GM19463 (cell line): Measurements from ENCODE around the gene KBTBD12.
A peak's percentile ranks its signal among the peaks of the same experiment; 100 is the strongest.

ENCODE experiments used
- ATAC-seq: cut with Tn5 transposase; IDR thresholded peaks from one replicate; pipeline ENCODE4 v1.9.1; 2021; ENCODE audit warnings: mild to moderate bottlenecking, moderate library complexity; ENCODE audit not compliant: unreplicated experiment

The KBTBD12 gene

DNA sequence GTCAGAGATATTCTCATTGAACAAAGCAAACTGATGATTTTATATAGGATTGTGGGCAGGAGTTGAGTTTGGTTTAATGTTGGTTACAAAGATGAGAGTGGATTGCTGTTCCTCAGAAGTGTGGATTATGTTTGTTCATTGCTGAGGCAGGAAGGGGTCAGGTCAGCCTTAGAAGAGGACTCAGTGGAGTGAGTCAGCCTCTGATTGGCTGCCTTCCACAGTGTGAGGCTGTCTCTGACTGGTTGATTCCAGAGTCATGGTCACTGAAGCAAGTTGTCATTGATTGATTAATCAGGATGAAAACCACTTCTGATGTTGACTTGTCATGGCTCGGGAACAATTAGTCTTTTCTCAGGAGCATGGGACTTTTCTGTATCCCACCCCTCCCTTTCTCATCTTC, 36.2 kb downstream of the KBTBD12 start:
- ATAC-seq = no peak

DNA sequence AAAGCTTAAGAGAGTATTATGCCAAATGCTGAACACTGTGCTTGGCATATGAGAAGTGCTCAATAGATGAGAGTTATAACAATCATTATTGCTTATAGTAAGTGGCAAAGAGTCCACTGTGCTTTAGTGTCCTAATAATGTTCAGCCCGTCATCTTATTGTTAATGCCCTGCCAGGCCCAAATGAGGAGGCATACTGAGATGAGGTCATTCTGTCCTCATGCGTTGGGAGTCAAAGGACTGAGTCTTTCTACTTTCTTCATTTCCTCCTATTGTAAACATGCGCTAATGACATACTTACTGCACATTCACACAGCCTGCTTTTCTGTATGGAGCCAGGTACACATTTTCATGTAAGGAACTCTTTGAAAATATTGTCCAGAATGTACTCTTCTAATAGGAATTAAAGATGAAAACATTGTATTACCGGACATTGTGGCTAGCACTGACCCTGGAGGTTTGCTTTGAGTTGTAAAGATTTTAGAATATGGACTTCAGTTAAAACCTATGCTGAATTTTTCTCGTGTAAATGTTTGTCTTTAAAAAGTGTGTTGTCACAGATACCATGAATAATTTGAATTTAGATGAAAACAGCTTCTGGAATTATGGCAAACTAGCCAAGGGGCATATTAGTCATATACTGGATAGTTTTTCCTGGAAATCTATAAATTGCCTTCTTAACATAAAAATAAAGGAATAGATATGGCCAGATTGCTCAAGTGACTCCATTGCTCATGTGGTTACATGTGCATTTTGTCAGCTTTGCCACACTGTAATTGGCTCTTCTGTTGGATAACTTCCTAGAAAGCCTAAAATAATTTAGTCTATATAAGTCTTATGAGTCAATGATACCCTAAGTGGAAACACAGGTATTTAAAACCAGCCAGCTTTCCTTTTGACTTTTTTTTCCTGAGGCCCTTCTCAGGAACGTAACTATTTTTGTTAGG, 38.3 kb downstream of the KBTBD12 start:
- no peak for ATAC-seq

DNA sequence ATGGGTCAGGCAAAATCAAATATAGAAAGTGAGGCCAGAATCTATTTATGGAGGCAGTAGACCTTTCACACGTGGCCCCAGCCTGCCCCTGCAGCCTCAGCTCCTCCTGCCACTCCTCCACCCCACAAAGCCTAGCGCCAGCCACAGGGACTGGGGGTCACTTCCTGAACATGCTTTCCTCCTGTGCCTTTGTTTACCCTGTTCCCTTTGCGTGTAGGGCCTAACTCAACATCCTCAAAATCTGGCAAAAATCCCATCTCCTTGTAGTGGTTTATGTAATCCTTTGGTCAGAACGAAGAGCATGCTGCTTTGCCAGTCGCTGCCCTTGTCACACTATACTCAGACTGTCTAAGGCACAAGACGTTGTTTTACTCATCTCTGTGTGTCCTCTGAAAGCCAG, 39.6 kb downstream of the KBTBD12 start:
- ATAC-seq = no peak

DNA sequence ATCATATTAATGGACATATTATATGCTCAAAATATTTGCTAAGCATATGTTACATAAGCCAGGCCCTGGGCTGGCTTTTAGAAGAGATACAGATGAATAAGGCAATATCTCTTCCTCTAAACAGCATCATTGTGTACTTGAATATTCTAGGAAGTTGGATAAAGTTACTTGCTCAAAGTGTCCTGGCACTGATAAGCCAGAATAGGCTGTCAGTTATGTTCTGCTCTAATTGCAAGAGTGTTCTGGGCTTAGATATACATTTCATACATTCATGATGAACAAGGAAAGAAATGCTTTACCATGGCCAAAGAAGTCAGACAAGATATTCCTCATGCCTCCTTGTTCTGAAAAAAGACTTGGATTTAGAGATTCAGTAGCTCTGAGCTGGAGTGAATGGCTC, 40.7 kb downstream of the KBTBD12 start:
- no peak for ATAC-seq

DNA sequence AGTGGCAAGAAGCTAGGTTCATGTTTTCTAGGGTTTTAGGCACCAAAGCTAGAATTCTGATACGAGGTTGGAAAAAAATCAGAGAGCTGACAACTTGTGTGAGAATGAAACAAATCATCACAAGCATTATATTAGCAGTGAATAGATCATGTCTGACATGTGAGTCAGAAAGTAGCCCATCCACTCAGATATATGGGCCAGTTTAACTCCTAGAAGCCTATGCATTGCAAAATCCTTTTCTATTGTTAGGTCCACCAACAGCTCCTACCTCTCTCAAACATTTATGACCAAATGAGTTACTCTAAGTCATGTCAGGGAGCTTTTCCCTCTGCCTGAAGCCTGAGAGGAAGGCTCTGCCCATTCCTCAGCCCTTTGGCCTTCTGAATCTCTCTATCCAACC, 44.0 kb downstream of the KBTBD12 start:
- ATAC-seq = no peak

DNA sequence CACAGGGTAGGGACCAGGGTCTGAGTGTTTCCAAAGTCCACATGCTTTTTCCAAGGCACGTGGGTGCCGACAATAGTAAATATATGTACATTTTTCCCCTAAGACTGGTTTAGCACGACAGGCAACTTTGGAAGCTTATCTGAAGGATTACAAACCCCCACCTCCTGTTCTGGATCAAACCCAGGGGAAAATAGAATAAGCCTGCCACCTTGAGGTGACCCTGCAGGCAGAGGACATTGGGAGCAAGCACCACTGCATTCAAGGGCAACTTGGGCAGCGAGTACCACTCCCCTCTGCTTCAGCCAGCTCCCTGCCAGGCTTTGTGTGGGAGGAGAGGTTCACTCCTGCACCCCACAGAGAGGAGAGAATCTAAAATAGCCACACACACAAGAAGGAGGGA, 44.8 kb downstream of the KBTBD12 start:
- no peak for ATAC-seq

DNA sequence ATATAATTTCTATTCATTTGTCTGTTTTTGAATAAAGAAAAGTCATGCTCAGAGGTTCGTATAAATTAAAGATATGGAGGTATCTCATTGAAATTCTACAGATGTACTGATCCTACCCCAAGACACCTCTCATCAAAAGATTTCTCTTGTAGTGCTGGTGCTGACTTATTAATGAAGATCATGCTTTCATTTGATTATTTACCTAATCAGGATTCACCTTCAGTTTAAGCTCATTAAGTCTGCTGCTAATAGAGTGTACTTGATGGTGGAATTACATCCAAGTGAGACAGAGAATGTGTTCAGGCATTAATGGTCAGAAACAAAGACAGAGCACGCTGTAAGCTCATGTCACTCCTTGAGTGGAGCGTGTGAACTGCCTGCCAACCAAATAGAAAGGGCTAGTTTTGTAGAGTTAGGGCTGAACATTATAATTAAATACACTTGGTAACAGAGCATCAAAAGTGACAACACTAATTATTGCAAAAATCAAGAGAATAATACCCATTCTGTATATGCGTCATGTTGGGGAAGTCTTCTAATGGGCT, 45.5 kb downstream of the KBTBD12 start:
- ATAC-seq = no peak

DNA sequence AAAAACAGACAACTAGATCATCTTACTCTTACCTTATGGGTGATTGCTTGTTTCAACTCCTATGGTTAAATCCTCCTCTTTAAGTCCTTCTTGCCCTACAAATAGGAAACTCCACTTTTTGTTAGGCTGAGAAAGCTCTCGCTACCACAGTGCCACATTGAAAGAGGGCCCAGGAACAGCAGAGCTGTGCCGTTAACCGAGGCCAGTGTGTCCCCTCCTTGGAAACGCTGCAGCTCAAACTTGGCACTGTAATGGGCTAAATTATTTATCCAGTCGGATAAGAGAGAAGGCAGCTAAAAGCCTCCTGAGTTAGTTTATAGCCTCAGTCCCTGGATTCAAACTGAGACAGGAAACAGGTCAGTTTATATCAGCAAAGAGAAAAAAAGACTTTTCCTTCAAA, 46.1 kb downstream of the KBTBD12 start:
- no peak for ATAC-seq

DNA sequence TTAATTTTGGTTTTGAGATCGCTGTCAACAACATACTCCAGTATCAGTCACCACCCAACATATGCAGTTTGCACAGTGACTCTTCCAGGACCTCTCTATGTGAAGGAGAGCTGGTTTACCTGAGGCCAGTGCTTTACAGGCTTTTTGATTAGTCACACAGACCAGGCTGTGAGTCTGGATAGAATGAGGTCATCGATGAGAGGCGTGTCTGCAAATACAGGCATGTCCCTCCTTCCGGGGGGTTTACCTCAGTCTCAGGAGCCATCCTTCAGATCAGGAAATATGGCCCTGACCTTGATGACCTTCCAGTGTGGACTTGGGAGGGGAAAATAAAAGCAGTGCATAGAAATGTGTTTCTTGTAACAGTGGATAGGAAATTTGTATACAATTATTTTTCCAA, 46.9 kb downstream of the KBTBD12 start:
- no peak for ATAC-seq

DNA sequence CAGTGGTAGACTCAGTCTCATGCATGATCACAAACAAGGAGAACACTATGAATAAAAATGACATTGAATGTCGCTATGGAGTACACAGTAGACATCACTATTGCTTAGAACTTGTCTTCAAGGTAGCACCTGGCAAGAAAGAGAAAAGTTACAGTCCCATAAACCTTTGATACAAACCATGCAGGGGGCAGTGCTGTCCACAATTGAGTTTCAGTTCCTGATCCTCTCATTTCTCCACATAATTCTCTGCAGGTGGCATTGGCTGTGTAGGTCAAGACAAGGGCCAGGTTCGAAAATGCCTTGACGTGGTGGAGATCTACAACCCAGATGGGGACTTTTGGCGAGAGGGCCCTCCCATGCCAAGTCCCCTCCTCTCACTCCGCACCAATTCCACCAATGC, 47.9 kb downstream of the KBTBD12 start:
- ATAC-seq = no peak

DNA sequence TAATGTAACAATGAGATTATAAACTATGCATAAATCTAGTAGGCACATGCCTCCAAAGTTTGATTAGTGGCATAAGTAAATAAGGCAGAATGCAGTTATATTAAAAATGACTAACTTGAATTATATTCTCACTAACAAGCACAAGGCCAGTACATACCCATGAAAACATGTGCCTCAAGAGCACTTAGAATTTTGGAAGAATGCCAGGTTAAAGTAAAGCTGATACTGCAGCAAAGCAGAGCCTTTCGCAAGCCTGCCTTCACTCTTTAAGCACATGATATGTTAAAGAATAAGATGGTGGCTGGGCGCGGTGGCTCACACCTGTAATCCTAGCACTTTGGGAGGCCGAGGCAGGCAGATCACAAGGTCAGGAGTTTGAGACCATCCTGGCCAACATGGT, 49.0 kb downstream of the KBTBD12 start:
- ATAC-seq = no peak

DNA sequence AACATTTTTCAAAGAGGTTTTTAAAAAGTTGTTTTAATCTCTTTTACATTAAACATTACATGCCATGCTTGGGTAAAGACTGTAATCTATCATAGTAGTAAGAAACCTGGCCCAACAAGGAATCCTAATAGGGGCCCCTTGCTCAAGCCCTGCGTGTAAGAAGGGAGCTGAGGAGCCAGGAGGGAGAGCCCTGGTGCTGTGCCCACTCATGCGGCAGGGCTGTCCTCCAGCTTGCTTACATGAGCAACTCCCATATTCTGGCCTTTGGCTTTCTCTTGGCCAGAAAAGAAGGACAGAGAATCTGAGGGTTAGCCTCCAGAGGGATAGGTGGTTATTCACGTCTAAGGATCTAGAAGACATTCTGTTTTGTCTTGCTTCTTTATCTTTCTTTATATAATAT, 49.8 kb downstream of the KBTBD12 start:
- no peak for ATAC-seq

DNA sequence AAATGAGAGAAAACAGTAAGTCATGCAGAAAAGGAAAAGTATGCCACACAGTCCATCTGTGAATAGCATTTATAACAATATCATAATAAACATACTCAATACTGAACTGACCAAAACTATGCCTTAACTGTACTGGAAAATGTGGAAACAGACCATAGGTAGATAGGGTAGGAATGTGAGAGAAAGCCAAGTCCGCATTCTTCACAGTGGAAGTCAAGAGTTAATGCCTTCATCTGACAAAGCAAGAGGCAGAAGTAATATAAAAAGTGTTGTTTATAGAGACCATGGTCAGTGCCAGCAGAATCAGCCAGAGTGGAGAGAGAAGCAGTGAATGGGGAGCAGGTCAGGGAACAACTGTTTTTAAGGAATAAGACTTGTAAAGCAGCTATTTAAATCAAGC, 52.3 kb downstream of the KBTBD12 start:
- ATAC-seq = no peak

DNA sequence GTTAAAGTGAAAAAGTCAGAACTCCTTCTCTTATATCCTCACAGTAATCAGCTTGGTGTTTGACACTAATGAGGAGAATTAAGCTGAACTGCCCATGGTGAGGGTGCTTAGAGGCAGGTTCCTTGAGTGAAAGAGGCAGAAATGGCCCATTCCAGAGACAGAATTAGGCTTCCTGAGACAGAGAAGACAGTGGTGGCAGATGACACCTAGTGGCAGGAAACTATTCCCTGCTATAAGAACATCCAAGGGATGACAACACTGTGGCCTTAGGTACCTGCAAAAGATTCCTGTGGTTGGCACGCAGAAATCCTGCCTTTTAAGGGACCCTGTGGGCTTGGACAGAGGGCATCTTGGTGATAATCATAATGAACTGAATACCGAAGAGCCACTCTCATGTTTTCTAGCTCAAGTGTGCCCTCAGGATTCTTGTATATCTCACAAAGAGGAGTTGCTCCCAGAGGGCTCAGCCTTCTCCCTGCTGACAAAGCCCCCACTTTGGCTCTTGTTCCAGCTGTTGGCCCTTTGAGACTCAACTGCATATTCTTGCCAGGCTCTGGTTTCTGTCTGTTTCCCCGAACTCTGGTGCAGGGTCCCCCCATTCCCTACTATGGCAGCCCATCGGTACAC, 56.0 kb downstream of the KBTBD12 start:
- ATAC-seq = peak; percentile 70

DNA sequence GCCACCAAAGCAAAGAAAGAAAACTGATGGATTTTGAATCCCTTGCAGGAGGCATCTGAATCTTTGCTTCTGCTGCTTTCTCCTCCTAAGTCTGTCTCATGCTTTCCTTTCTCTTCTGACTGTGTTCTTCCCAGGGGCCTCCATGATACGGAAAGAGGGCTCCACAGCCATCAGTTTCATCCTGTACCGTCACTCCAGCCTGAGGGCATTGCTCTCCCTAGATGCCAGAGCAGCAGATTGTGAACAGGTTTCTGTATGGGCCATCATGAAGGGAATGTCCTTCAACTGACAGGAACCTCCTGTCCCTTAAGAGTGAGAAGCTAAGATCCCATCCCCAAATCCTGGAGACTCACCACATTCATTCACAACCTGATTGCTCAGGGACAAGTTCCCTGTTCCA, 59.2 kb downstream of the KBTBD12 start:
- ATAC-seq = no peak

DNA sequence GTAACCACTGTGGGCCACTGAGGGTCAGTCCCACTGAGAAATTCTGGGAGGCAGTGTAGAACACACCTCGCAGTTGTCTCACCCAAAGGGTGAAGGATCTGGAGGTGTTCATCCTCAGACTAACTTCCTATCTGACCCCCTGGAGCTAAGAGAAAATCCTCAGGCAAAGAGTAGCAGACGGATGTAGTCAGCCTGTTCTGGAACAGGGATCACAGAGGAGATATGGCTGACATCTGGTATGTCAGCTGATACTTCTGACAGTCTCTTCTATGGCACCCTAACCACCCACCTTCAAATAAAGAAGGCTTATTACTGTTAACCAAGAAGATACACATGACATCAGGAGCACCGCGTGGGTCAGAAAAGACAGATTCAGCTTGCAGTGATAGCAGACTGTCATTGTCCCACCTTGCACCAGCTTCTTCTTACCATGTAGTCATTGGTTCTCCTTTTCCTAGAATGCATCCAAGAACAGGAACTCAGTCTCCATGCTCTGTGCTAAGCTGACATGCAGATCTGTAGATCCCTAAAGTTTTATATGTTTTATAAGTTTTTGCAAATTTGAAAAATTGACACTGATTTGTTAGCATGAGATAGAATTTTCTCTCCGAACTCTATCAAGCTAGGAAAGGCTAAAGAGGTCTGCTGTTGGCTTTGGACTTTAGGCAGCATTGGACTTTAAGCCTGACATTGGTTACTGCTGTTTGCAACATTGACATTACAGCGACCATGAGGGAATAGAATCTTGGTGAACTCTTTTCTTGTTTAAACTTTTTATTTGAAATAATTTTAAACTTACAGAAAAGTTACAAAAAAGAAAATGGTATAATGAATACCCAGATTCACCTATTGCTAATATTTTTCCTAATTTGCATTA, 60.4 kb downstream of the KBTBD12 start:
- ATAC-seq = no peak

DNA sequence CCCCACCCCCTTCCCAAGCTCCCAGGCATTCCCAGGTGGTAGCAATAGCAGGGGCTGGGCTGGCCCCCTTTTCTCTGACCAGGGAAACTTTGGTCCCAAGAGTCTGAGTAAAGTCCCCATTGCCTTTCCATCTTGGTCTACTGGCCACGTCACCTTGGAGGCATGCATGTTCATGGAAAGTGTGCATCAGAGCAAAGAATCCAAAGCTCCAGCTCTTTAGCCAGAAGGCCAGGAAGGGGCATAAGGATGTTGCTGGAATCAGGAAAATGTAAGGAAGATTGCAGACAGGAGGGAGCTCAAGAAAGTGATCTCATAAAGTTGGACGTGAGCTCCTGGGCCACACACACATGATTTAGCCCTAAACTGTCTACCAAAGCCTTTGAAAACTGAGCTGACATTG, 63.6 kb downstream of the KBTBD12 start:
- no peak for ATAC-seq

DNA sequence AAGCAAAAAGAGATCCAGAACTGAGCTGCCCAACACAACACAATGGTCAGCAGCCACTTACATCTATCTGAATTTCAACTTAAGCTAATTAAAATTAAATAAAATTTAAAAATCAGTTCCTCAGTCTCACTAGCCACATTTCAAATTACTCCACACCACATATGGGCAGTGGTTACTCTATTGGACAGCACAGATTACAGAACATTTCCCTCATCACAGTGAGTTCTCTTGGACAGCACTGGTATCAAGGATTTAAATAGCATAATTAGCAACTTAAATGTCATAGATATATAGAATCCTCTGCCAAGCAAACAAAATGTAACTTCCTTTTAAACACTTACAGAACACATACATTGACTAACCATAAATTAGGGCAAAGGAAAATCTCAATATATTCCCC, 64.4 kb downstream of the KBTBD12 start:
- no peak for ATAC-seq

DNA sequence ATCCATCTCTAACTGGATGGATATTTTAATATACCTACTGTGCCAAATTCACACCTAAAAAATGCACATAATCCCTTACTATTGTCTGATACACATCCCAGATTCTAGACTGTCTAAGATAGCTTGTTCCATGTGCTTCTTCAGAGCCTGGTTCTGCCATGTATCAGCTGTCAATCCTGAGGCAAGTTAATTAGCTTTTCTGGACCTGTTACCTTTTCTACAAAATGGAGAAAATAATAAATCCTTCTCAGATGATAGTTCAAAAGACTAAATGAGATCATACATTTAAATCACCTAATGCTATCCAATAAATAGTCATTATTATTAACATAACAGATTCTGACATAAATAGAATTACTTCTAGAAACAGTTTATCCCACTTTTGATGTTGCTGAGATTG, 66.1 kb downstream of the KBTBD12 start:
- ATAC-seq = no peak

DNA sequence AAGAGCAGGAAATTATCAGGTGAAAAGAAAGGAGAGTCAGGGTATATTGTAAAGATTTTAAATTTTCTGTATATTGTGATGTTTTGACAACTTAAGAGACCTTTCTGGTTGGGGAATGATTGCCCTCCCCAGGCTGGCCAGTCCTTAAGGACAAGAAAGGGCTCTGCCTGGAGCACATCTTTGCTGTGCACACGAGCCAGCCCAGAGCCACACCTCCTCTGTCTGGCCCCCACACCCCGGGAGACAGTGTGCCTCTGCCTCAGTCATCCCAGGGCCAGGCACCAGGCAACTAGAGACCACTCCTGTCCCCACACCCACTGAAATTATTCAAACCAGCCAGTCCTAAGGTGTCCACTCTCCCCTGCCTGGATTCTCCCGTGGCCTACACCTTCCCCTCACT, 67.1 kb downstream of the KBTBD12 start:
- no peak for ATAC-seq

DNA sequence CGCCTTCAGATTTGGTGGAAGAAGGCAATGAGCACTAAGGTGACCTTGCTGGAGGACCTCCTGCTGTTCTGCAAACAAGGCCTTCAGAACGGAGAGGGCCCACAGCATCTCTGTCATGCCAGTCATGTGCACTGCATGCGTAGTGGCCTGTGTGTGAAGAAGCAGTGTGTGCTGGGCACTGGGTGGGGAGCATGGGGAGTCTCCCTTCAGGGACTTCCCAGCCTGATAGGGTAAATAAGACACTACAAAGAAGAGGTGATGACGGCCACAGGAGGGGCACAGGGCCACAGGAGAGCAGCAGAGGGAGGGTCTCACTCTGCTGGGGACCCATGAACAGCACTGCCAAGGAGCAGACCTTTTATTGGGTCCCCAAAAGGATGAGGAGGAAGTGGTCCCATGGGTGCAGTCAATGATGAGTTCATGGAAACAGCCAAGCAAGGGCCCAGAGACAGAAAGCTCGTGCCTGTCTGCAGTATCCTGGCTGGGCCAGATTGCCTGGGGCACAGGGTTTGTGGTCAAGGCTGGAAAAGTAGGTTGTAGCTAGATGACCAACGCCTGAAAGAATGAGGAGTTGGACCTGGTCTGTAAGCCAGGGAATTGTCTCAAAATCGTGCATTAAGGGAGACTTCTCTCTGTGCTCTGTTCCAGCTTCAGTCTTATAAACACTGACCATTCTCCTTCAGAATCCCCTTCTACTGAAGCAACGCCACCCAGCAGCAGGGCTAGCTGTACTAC, 69.4 kb downstream of the KBTBD12 start:
- no peak for ATAC-seq
